Measurements from ENCODE around the gene GINS1.

GINS1 gene

GRCh38 chr20:25494506-25495188 lies 87.2 kb downstream of the GINS1 start:
- no peak for DNase-seq (ENCODE audit: low read depth in 2 of 2)

DNA sequence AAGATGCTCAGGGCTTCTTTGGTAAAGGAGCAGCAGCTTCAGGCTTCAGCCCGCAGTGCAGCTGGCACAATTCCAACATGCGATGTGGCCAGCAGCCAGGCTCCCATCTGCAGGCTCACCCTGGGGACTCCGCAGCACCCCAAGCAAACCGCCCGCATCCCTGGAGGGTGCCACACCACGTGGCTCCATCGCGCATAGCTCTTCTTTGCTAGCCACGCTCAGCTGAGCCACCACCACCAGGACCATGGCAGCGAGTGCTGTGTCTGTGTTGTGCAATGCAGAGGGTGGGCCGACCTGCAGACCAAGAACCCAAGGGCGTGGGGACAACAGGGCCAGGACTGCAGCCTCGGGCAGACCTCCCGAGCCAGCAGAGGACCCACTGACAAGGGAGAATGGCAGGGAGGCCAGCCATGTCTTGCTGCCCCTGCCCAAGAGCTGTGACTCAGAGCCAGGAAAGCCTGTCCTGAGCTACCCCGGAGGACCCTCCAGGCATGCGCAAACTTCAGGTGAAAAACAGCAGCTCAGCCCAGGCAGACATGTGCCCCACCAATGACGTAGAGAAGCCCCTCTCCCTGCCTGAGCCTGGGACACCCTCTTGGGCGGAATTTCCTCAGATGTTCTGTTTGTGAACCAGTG lies 87.8 kb downstream of the GINS1 start:
- DNase-seq (ENCODE audit: low read depth in 2 of 2): no peak

DNA sequence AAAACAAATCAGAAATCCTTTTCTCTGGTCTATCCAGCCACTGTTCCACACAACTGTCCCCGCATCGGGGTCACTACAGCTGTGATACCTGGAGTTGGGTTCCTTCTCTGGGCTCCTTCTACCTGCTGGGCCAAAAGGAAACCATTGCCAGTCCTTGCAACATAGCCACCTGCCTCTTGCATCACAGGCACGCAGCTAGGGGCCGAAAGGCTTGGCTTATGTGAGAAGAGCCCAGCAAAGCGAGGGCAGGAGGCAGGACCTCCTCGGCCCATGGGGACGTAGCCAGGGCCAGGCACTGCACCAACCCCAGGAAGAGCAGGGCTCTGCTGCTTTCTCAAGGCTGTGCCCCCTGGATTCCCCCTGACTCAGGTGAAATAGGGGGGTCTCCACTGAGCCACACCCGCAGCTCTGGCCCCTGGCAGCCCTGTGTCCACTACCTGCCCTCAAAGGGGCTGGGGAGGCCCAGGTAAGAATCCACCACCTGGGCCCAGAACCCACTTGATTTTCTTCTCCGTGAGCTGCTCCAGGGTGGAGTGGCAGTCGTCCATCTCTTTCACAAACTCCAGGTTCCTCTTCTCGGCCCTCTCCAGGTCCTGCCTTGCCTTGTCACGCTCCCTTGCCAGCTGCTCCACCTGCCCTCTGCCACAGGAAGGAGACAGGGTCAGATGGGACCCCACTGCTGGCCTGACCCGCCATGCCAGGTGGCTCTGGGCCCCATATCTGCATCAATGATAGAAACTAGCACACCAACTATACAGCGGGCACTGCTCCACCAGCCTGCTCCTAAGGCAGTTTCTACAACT lies 88.9 kb downstream of the GINS1 start:
- DNase-seq (ENCODE audit: low read depth in 2 of 2): no peak

DNA sequence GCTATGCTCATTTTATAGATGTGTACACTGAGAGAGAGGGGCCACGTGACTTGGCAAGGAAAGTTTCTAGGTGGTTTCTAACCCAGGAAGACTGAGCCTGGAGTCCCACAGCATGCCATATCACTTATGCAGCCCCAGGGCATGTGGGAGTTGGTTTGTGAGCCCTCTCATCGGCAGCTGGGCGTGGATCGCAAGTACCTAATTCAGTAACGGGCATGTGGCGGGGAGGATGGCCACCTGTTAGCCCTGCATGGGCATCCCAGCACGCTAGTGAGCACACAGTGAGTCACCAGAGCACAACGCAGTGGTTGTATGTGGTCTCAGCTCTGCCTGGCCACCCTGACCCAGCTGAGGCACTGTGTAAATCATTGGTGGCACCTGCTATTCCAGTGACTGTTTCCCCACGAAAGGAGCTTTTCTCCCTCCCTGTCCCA lies 89.5 kb downstream of the GINS1 start:
- no peak for DNase-seq (ENCODE audit: low read depth in 2 of 2)

- DNase-seq (ENCODE audit: low read depth in 2 of 2): no peak
These were observed 90.3 kb downstream of the GINS1 start for GRCh38 chr20:25497586-25498279.

Measured in fibroblast of skin of left biceps (primary cell).